ENCODE data around the gene KDM7A.

DNA sequence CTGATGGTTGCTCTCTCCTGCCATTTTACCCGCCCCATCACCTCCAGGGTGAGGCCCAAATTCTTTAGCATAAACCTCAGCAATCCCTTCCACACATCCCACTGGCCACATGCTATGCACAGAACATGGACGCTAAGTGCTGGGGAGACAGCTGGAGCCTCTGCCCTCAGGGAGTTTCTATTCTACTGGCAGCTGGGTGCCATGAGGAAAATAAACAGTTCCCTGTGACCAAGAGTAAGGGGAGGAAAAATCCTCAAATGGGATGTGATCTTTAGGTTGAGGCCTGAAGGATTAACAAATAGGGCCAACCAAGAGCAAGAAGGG is 115.2 kb downstream of the KDM7A start:
- no peak for TF ChIP-seq JUN (CRISPR knock-in tag; IDR thresholded peaks at IDR 0.05)
- TF ChIP-seq CREB1 (CRISPR knock-in tag; IDR thresholded peaks at IDR 0.05), result no peak
- TF ChIP-seq, protein P1, sequence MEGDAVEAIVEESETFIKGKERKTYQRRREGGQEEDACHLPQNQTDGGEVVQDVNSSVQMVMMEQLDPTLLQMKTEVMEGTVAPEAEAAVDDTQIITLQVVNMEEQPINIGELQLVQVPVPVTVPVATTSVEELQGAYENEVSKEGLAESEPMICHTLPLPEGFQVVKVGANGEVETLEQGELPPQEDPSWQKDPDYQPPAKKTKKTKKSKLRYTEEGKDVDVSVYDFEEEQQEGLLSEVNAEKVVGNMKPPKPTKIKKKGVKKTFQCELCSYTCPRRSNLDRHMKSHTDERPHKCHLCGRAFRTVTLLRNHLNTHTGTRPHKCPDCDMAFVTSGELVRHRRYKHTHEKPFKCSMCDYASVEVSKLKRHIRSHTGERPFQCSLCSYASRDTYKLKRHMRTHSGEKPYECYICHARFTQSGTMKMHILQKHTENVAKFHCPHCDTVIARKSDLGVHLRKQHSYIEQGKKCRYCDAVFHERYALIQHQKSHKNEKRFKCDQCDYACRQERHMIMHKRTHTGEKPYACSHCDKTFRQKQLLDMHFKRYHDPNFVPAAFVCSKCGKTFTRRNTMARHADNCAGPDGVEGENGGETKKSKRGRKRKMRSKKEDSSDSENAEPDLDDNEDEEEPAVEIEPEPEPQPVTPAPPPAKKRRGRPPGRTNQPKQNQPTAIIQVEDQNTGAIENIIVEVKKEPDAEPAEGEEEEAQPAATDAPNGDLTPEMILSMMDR (IDR thresholded peaks at IDR 0.05), result no peak
- no peak for TF ChIP-seq MYBL2 (CRISPR knock-in tag; IDR thresholded peaks at IDR 0.05)
- TF ChIP-seq, protein P2, sequence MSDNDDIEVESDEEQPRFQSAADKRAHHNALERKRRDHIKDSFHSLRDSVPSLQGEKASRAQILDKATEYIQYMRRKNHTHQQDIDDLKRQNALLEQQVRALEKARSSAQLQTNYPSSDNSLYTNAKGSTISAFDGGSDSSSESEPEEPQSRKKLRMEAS (CRISPR knock-in tag; IDR thresholded peaks at IDR 0.05), result no peak
- TF ChIP-seq USF2 (CRISPR knock-in tag; IDR thresholded peaks at IDR 0.05), result no peak
- no peak for TF ChIP-seq NFE2L1 (CRISPR knock-in tag; IDR thresholded peaks at IDR 0.05)
- TF ChIP-seq TEAD1 (CRISPR knock-in tag; IDR thresholded peaks at IDR 0.05), result no peak
- TF ChIP-seq, protein P3, sequence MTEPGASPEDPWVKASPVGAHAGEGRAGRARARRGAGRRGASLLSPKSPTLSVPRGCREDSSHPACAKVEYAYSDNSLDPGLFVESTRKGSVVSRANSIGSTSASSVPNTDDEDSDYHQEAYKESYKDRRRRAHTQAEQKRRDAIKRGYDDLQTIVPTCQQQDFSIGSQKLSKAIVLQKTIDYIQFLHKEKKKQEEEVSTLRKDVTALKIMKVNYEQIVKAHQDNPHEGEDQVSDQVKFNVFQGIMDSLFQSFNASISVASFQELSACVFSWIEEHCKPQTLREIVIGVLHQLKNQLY (CRISPR knock-in tag; IDR thresholded peaks at IDR 0.05), result no peak
- TF ChIP-seq, protein P4, sequence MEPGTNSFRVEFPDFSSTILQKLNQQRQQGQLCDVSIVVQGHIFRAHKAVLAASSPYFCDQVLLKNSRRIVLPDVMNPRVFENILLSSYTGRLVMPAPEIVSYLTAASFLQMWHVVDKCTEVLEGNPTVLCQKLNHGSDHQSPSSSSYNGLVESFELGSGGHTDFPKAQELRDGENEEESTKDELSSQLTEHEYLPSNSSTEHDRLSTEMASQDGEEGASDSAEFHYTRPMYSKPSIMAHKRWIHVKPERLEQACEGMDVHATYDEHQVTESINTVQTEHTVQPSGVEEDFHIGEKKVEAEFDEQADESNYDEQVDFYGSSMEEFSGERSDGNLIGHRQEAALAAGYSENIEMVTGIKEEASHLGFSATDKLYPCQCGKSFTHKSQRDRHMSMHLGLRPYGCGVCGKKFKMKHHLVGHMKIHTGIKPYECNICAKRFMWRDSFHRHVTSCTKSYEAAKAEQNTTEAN (CRISPR knock-in tag; IDR thresholded peaks at IDR 0.05), result no peak
- TF ChIP-seq, protein P5, sequence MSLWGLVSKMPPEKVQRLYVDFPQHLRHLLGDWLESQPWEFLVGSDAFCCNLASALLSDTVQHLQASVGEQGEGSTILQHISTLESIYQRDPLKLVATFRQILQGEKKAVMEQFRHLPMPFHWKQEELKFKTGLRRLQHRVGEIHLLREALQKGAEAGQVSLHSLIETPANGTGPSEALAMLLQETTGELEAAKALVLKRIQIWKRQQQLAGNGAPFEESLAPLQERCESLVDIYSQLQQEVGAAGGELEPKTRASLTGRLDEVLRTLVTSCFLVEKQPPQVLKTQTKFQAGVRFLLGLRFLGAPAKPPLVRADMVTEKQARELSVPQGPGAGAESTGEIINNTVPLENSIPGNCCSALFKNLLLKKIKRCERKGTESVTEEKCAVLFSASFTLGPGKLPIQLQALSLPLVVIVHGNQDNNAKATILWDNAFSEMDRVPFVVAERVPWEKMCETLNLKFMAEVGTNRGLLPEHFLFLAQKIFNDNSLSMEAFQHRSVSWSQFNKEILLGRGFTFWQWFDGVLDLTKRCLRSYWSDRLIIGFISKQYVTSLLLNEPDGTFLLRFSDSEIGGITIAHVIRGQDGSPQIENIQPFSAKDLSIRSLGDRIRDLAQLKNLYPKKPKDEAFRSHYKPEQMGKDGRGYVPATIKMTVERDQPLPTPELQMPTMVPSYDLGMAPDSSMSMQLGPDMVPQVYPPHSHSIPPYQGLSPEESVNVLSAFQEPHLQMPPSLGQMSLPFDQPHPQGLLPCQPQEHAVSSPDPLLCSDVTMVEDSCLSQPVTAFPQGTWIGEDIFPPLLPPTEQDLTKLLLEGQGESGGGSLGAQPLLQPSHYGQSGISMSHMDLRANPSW (CRISPR knock-in tag; conservative IDR thresholded peaks at IDR 0.05; ENCODE audit: low read depth), result no peak
- no peak for TF ChIP-seq FOXJ3 (CRISPR knock-in tag; IDR thresholded peaks at IDR 0.05; ENCODE audit: borderline replicate concordance)
- TF ChIP-seq SMAD3 (CRISPR knock-in tag; IDR thresholded peaks at IDR 0.05; ENCODE audit: borderline replicate concordance), result no peak
